Transverse colon (tissue), 4 donors: Measurements from ENCODE around the gene WDR64. TPM values are rescaled to one million over a fixed set of nuclear protein-coding genes. Genes with fewer than 3 reads are reported as not detected.

Source experiments
- DNase-seq: peaks from one replicate; pipeline ENCODE4 v3.0.0-alpha.2; 2019
- H3K27ac ChIP-seq, 4 donors: fragments of 200-600 bp; sonication (generic); 2 replicates each; pipeline ENCODE4 v1.5.1; 2016 to 2018; ENCODE audit warnings: inconsistent platforms in 4 of 4
- H3K27me3 ChIP-seq: fragments of 200-600 bp; sonication (generic); 2 replicates; pipeline ENCODE4 v1.5.1; 2017; ENCODE audit warnings: inconsistent platforms
- H3K36me3 ChIP-seq, 4 donors: fragments of 200-600 bp; sonication (generic); 2 replicates each; pipeline ENCODE4 v1.5.1; 2017 to 2019; ENCODE audit warnings: inconsistent platforms in 4 of 4
- H3K4me1 ChIP-seq, 4 donors: fragments of 200-600 bp; sonication (generic); 2 replicates each; pipeline ENCODE4 v1.5.1; 2017 to 2020; ENCODE audit warnings: inconsistent platforms in 4 of 4
- H3K4me3 ChIP-seq, 4 donors: fragments of 200-600 bp; sonication (generic); 1 replicate in 1 of 4; 2 replicates in 3 of 4; pipeline versions ENCODE4 v1.5.1 to v1.6.1; 2017 to 2019; ENCODE audit warnings: inconsistent platforms in 4 of 4
- H3K9me3 ChIP-seq, 2 donors: fragments of 200-600 bp; sonication (generic); 2 replicates each; pipeline ENCODE4 v1.5.1; 2017 to 2019; ENCODE audit warnings: inconsistent platforms in 2 of 2
- EP300 ChIP-seq: sonication (generic); formaldehyde crosslinking; IDR thresholded peaks from one replicate; pipeline ENCODE4 v1.6.1; 2017; ENCODE audit warnings: antibody characterized with exemption, low read depth
- POLR2A ChIP-seq: fragments of 450-650 bp; IDR thresholded peaks from one replicate; pipeline ENCODE4 v1.6.1; 2016; ENCODE audit warnings: antibody characterized with exemption, mild to moderate bottlenecking, moderate library complexity
- POLR2AphosphoS5 ChIP-seq, 3 donors: sonication (generic); formaldehyde crosslinking; IDR thresholded peaks; one replicate each; pipeline ENCODE4 v1.6.1; 2016; ENCODE audit warnings: antibody characterized with exemption in 3 of 3
- WGBS, 2 donors: methylation state at CpG; one replicate each; pipeline ENCODE4 v1.1.5; 2018; ENCODE audit warnings: low coverage in 1 of 2; 5-methylcytosine and 5-hydroxymethylcytosine counted together
- in situ Hi-C, 4 donors: fragments of 200-750 bp; cut with MboI; loops; one replicate each; pipeline versions ENCODE4 v1.15.0 to v1.15.1; 2017; ENCODE audit warnings: low sequenced_read_pairs in 3 of 4, low pct_ligation_motif_present in 1 of 4, low pct_unique_long_range_greater_than_20kb in 1 of 4
- intact Hi-C: fragments of 100-400 bp; cut with DNase I; formaldehyde crosslinking; loops from one replicate; pipeline ENCODE4 v1.15.1; 2023; ENCODE audit warnings: low total_unique reads
- total RNA-seq, 4 donors: library from RNA; depleted of rRNA; stranded (reverse); fragments of >200 nt; gene quantifications; one replicate each; pipeline ENCODE4 v1.1.0, GENCODE V29; 2016
- TF ChIP-seq, protein P1 (sequence below), 5 experiments: fragments of 200-600 bp in 3 of 5; fragments of 450-650 bp in 2 of 5; sonication (generic) in 3 of 5; IDR thresholded peaks; 1 replicate in 2 of 5; 2 replicates in 3 of 5; pipeline ENCODE4 v1.5.1; 2016 to 2017; ENCODE audit warnings: antibody characterized with exemption in 5 of 5, inconsistent platforms in 3 of 5, mild to moderate bottlenecking in 2 of 5, moderate library complexity in 1 of 5

WDR64 gene
- total RNA-seq, 4 donors from 2014 or later: not detected

DNA sequence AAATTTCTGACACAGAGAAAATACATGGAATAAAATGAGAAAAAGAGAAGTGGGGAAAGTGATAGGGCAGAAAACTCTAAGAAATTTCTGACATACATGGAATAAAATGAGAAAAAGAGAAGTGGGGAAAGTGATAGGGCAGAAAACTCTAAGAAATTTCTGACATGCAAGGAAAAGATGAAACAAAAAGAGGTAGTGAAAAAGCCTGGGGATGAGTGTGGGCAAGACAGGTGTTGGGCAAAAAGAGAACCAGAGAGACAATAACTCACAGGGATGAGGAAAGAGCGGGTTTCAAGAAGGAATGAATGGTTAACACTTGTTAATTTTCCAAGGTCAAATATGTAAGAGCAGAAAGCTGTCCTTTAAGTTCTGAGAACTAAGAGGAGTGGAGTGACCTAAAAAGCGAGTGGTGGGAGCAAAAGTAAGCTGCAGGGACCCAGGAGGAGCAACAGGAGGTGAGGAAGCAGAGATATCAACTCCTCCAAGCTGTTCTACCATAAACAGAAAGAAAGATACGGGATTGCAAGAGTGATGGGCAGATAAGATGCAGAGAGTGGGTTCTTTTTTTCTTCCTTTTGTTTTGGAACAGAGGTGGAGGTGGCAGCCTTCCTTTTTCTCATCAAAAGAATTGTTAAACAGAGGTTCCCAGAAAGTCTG is 166.0 kb downstream of the WDR64 start:
- Histone ChIP-seq H3K36me3 (no peaks in the 10 kb centered on the region), H3K4me1 (no peaks in the 10 kb centered on the region), H3K27ac (no peak overlapping the region), H3K4me3 (no peak overlapping the region), H3K27me3 (no peaks in the 10 kb centered on the region), H3K9me3 (no peaks in the 10 kb centered on the region)
- in situ Hi-C loops (no loop called here), intact Hi-C loops (no loop called here)
- no peak for DNase-seq
- WGBS, 2 donors: 50 to 78% methylated on average over 3 of the region's 3 CpGs
- TF ChIP-seq, protein P1, sequence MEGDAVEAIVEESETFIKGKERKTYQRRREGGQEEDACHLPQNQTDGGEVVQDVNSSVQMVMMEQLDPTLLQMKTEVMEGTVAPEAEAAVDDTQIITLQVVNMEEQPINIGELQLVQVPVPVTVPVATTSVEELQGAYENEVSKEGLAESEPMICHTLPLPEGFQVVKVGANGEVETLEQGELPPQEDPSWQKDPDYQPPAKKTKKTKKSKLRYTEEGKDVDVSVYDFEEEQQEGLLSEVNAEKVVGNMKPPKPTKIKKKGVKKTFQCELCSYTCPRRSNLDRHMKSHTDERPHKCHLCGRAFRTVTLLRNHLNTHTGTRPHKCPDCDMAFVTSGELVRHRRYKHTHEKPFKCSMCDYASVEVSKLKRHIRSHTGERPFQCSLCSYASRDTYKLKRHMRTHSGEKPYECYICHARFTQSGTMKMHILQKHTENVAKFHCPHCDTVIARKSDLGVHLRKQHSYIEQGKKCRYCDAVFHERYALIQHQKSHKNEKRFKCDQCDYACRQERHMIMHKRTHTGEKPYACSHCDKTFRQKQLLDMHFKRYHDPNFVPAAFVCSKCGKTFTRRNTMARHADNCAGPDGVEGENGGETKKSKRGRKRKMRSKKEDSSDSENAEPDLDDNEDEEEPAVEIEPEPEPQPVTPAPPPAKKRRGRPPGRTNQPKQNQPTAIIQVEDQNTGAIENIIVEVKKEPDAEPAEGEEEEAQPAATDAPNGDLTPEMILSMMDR (IDR thresholded peaks at IDR 0.05): no peak
- TF ChIP-seq POLR2A (no peak), EP300 (no peak), POLR2AphosphoS5 (IDR thresholded peaks at IDR 0.05) (no peak)

DNA sequence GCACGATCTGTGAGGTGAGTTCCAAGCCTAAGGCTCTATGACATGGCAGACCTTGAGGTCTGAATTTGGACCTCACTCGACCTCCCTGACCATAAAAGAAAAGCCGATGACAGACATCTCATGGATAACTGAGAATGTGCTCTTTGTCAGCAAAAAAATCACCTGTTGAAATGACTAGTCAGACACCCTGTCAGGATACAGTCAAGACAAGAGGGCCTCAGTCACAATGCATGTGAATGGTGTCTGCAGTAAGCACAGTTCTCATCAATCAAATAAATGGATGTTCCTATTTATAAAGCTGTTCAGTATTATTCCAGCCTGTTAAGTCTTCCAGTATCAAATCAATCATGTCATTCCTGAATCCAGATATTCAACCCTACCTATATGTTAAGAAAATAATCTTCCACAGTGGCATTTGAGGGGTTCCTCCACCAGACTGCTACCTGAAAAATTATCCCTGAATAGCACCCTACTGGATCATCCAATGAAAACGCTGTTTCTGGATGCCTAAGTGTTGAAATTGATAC is 167.3 kb downstream of the WDR64 start:
- DNase-seq: no peak
- intact Hi-C loops: no loop called here
- 76 to 100% methylated on average over 1 to 4 of the region's 4 CpGs for WGBS, 2 donors
- H3K27me3 ChIP-seq: no peaks in the 10 kb centered on the region
- TF ChIP-seq POLR2A: no peak
- TF ChIP-seq, protein P1 (IDR thresholded peaks at IDR 0.05): no peak
- TF ChIP-seq POLR2AphosphoS5 (IDR thresholded peaks at IDR 0.05): no peak
- no peak for TF ChIP-seq EP300
- no peaks in the 10 kb centered on the region for H3K36me3 ChIP-seq
- in situ Hi-C loops: no loop called here
- no peaks in the 10 kb centered on the region for H3K4me1 ChIP-seq
- no peak overlapping the region for H3K27ac ChIP-seq
- H3K9me3 ChIP-seq: no peaks in the 10 kb centered on the region
- no peak overlapping the region for H3K4me3 ChIP-seq

DNA sequence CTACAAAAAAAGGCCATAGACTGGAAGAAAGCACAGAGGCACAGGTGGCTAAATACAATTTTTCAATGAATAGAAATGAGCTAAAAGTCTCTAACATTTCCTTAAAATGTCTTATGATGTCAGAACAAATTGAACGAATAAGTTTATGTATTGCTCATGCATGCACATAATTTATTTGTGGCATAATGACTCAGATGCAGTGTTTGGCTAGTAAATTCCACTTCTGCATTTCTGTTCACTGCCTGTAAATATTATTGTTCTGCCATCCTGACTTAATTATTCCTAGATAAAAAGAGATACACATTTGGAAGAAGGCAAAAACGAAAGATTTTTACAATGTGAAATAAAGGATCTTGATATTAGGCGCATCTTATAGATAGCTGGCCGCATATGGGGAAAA is 169.3 kb downstream of the WDR64 start:
- Histone ChIP-seq H3K4me1 (no peaks in the 10 kb centered on the region), H3K4me3 (no peak overlapping the region), H3K36me3 (no peaks in the 10 kb centered on the region), H3K27me3 (no peaks in the 10 kb centered on the region), H3K27ac (no peak overlapping the region), H3K9me3 (no peaks in the 10 kb centered on the region)
- no peak for DNase-seq
- WGBS, 2 donors: 78 to 81% methylated on average over 4 of the region's 4 CpGs
- in situ Hi-C loops (no loop called here), intact Hi-C loops (no loop called here)
- TF ChIP-seq POLR2A: no peak
- TF ChIP-seq, protein P1 (IDR thresholded peaks at IDR 0.05): no peak
- no peak for TF ChIP-seq EP300
- no peak for TF ChIP-seq POLR2AphosphoS5 (IDR thresholded peaks at IDR 0.05)

DNA sequence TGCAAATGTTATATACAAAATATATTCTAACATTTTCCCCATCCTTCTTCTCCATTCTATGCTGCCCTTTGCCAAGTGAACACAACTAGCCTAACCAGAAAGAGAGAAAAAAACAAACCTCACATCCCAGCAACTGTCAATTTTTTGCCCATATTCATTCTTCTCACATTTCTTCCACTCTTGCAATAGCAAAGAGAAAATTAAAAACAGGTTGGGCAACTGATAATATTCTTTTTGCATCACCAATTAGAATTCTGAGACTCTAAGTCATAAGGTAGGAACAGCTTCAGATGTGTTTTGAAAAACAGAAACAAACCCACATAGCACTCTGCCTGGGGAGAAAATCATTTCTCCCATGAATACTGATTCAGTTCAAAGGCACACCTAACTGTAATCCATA is 170.8 kb downstream of the WDR64 start:
- Histone ChIP-seq H3K27ac (no peak overlapping the region), H3K36me3 (no peaks in the 10 kb centered on the region), H3K9me3 (no peaks in the 10 kb centered on the region), H3K4me3 (no peak overlapping the region), H3K4me1 (no peaks in the 10 kb centered on the region), H3K27me3 (no peaks in the 10 kb centered on the region)
- in situ Hi-C loops: no loop called here
- no peak for DNase-seq
- intact Hi-C loops: no loop called here
- no peak for TF ChIP-seq EP300
- TF ChIP-seq POLR2AphosphoS5 (IDR thresholded peaks at IDR 0.05): no peak
- TF ChIP-seq, protein P1 (IDR thresholded peaks at IDR 0.05): no peak
- no peak for TF ChIP-seq POLR2A
